Adrenal gland (tissue), 5 donors: ENCODE measurements around the gene RBKS.

ENCODE experiments used
- POLR2A ChIP-seq, 2 donors: fragments of 450-650 bp; IDR thresholded peaks; one replicate each; pipeline ENCODE4 v1.6.1; 2017; ENCODE audit warnings: antibody characterized with exemption in 2 of 2, mild to moderate bottlenecking in 2 of 2, moderate library complexity in 1 of 2
- TF ChIP-seq, protein P1 (sequence below), 6 experiments: fragments of 450-650 bp in 4 of 6; fragments of 200-600 bp in 2 of 6; sonication (generic) in 1 of 6; IDR thresholded peaks; 1 replicate in 5 of 6; 2 replicates in 1 of 6; pipeline versions ENCODE4 v1.5.1 to v1.8.0; 2016 to 2021; ENCODE audit warnings: antibody characterized with exemption in 6 of 6, mild to moderate bottlenecking in 2 of 6, moderate library complexity in 1 of 6
- donor health status: DM: no; HTN: no; CAD: no.

DNA sequence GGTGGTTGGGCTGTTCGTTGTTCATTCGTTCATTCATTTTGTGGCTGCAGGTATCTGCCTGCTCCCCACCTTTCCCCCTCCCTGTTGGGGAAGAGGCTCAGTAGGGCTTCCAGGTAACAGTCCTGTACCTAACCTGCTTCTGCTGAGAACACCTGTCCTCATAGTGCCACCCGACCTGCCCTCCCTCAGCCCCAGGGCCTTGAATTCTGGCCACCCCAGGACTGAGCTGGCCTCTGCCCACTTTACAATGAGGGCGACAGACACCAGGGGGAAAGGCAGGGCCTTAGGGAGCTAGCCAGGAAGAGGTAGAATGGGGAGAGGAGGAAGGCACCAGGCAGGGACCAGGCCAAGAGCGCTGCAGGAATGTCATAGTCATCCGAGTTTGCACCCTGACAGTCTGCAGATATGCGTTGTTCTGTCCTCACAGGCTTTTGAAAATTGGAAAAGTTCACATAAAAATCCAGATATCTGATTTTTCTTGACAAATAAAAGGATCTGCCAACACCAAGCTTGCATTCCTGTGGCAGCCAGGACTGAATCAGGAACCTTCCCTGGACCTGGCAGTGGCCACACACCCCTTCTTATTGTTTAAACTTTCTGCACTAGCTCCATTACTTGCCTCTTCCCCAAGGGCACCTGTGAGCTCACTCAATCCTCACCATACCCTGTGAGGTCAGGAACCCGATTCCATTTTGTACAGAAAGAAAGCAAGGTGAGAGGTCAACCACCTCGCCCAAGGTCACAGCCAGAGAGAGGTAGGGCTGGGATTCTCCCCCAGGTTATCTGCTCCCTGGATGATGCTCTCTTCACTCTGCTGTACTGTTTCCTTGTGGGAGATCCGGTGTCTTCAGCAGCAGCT, 153.9 kb downstream of the RBKS start:
- TF ChIP-seq, protein P1, sequence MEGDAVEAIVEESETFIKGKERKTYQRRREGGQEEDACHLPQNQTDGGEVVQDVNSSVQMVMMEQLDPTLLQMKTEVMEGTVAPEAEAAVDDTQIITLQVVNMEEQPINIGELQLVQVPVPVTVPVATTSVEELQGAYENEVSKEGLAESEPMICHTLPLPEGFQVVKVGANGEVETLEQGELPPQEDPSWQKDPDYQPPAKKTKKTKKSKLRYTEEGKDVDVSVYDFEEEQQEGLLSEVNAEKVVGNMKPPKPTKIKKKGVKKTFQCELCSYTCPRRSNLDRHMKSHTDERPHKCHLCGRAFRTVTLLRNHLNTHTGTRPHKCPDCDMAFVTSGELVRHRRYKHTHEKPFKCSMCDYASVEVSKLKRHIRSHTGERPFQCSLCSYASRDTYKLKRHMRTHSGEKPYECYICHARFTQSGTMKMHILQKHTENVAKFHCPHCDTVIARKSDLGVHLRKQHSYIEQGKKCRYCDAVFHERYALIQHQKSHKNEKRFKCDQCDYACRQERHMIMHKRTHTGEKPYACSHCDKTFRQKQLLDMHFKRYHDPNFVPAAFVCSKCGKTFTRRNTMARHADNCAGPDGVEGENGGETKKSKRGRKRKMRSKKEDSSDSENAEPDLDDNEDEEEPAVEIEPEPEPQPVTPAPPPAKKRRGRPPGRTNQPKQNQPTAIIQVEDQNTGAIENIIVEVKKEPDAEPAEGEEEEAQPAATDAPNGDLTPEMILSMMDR (IDR thresholded peaks at IDR 0.05) = no peak
- TF ChIP-seq POLR2A (IDR thresholded peaks at IDR 0.05) = no peak
